ENCODE data around the gene IFI27. TPM values are rescaled to one million over a fixed set of nuclear protein-coding genes. Genes with fewer than 3 reads are reported as not detected.

Gene IFI27
- total and polyA plus RNA-seq, 9 of the 15 experiments (the other 6 are each of a cell fraction or from before 2014, with no cell fraction given): 0.19 to 3.4 (median 1.4) TPM; not detected in 1

DNA sequence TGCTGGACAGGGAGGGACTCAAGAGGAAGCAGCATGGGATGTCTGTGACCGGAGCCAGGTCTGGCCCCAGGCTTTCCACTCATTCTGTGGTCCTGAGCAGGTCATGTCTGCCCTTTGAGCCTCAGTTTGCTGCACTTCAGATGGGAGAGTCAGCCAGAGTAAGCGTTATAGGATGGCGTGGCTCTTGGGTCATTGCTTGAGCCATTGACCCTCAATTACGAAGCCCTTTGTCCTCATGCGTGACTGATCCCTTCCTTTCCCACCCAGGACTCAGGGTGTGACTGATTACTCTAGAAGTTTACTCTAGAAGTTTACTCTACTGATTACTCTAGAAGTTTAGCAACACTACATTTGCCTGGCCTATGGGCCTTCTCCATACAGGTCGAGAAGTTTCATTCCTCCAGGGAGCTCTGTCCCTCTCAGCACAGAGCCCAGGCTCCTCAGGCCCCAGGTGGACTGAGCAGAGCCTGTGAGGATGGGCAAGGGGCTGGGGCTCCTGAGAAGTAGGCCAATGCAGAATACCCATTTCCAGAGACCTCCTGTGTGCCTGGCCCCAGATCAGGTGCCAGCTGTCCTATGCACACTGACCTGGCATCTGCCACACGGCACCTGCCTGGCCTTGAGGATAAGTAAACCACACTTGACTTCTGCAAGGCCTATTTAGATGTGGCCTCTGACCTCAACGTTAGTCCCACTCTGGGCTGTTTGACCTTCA lies 7.6 kb upstream of the IFI27 start:
- intact Hi-C loops (cut with micrococcal nuclease): no loop called here
- in situ Hi-C loops (cut with MboI): no loop called here

More for the DNA sequence above, 7.6 kb upstream of the IFI27 start:
- no peak overlapping the region for H3K9ac ChIP-seq (ENCODE audit: insufficient read depth in 1 of 2, low read depth in 2 of 2, low read length in 2 of 2)
- H3K27me3 ChIP-seq (ENCODE audit: control insufficient read depth in 2 of 2, insufficient read depth in 2 of 2, low read length in 2 of 2): no peaks in the 10 kb centered on the region
- no peak overlapping the region for H3K4me2 ChIP-seq (ENCODE audit: insufficient read depth, low read length)
- ATAC-seq: no peak
- ChIA-PET POLR2A (interaction anchor here (1.1 kb wide), 1 partner anchor 9 kb away, joined by 3 read pairs; no protein-coding TSS in a partner anchor), CTCF (ENCODE audit: low intra/inter-chr PET ratio) (no interaction called here)
- H3K4me3 ChIP-seq: no peak overlapping the region
- no peaks in the 10 kb centered on the region for H3K79me2 ChIP-seq (ENCODE audit: control insufficient read depth, insufficient read depth, low read length)
- no peak for FAIRE-seq
- WGBS (ENCODE audit: insufficient coverage, low coverage, missing lambda C conversion rate): 59% methylated on average over 7 of the region's 8 CpGs
- no peak overlapping the region for H3K27ac ChIP-seq (ENCODE audit: extremely low read depth, low read depth, low read length)
- BruUV-seq (replicated peaks): no TSS peak
- no peak overlapping the region for H2AFZ ChIP-seq (ENCODE audit: low read depth, low read length)
- H3K4me1 ChIP-seq (replicated peaks in 1 of 2; ENCODE audit: control insufficient read depth in 2 of 2, insufficient read depth in 2 of 2, low read length in 2 of 2): no peaks in the 10 kb centered on the region; a peak in 1 of 5 replicates
- no peaks in the 10 kb centered on the region for H3K9me3 ChIP-seq (replicated peaks; ENCODE audit: control insufficient read depth, insufficient read depth, low read depth, low read length)
- no peaks in the 10 kb centered on the region for H3K36me3 ChIP-seq (ENCODE audit: control insufficient read depth, insufficient read depth, low read length)
- TF ChIP-seq BCL6 (CRISPR knock-in tag; IDR thresholded peaks at IDR 0.05): no peak
- no peak for TF ChIP-seq PRMT5 (CRISPR knock-in tag; IDR thresholded peaks at IDR 0.05)
- TF ChIP-seq NFATC3 (IDR thresholded peaks at IDR 0.05): no peak
- TF ChIP-seq HBP1 (CRISPR knock-in tag; IDR thresholded peaks at IDR 0.05): no peak
- TF ChIP-seq HDAC6 (IDR thresholded peaks at IDR 0.05; ENCODE audit: low read depth, low read length): no peak
- no peak for TF ChIP-seq TRIM24 (IDR thresholded peaks at IDR 0.05)
- peaks cover 2% of the 10 kb centered on the region for H3K9me1 ChIP-seq (ENCODE audit: control insufficient read depth, insufficient read depth, low read length)
- no peaks in the 10 kb centered on the region for H4K20me1 ChIP-seq (replicated peaks; ENCODE audit: control insufficient read depth, insufficient read depth, low read length)
- no peak for DNase-seq (ENCODE audit: extremely low read depth in 1 of 4, low spot score in 3 of 4)
